Activated CD4-positive, alpha-beta T cell treated with anti-CD3 and anti-CD28 coated beads, Interleukin-2, amount 10 ng/mL, durations not matched to agents 7 days and 5 days (primary cell): ENCODE data around the gene SMIM45.

Experiments
- CTCF ChIA-PET: fragments of 350-600 bp; sonication (Branson Sonifier 250); formaldehyde crosslinking; loops from one replicate; lab custom pipeline; 2021; ENCODE audit warnings: antibody characterized with exemption; lab: Charles Lee
- POLR2A ChIA-PET: fragments of 350-600 bp; sonication (Branson Sonifier 250); formaldehyde crosslinking; loops from one replicate; lab custom pipeline; 2021; ENCODE audit warnings: antibody characterized with exemption; lab: Charles Lee
- DNase-seq: peaks from one replicate; pipeline ENCODE4 v3.0.0-alpha.2; 2020
- H3K27ac Mint-ChIP-seq: one replicate; pipeline ENCODE4 v1.8.0; 2021; ENCODE audit warnings: mild to moderate bottlenecking, moderate library complexity, mixed read lengths
- H3K27me3 Mint-ChIP-seq: one replicate; pipeline ENCODE4 v1.8.0; 2021; ENCODE audit warnings: mixed read lengths
- H3K36me3 Mint-ChIP-seq: one replicate; pipeline ENCODE4 v1.8.0; 2021; ENCODE audit warnings: low read depth, mixed read lengths
- H3K4me1 Mint-ChIP-seq: one replicate; pipeline ENCODE4 v1.8.0; 2021; ENCODE audit warnings: mixed read lengths
- H3K4me3 Mint-ChIP-seq: one replicate; pipeline ENCODE4 v1.8.0; 2021; ENCODE audit warnings: mild to moderate bottlenecking, moderate library complexity, mixed read lengths
- H3K9me3 Mint-ChIP-seq: one replicate; pipeline ENCODE4 v1.8.0; 2021; ENCODE audit warnings: mixed read lengths

Gene SMIM45

DNA sequence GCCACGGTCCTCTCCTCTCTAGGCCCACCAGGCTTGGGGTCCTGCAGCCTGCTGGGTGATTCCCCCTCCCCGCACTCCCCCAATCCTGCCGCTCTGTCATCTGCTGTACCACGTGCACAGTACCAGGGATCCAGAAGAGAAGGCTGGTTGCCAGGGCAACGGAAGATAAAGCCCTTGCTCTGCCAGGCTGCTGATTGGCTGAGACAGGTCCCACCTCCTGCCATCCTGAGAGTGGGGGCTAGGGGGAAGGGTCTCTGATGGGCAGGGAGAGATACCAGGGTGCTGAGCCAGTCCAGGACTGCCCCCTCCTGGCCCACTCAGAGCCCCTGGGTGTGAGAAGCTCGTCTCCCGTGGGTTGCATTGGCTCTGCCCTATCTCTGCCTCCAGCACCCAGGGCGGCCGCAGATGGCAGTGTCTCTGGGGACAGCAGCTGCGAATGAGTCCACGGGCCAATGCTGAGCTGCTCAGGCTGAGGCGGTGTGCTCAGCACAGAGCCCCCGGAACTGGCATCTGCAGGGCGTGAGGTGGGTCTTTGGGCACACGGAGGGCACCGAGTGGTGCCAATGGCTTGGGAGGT, at the start of gene SMIM45:
SMIM45 (plus strand) TSS at position 253 of the 577 bp plus-strand sequence.
- ChIA-PET CTCF (interaction anchor here (0.5 to 1.6 kb wide), 4 partner anchors 11 to 674 kb away, joined by 3 to 7 read pairs (median 4); no protein-coding TSS in a partner anchor), POLR2A (no interaction called here)
- Mint-ChIP-seq H3K9me3 (no peaks in the 10 kb centered on the region), H3K4me3 (no peak within 1 kb of the TSS), H3K36me3 (no peaks in the 10 kb centered on the region), H3K4me1 (peaks cover 19% of the 10 kb centered on the region), H3K27me3 (no peaks in the 10 kb centered on the region), H3K27ac (no peak within 1 kb of the TSS)
- DNase-seq, result no peak

GRCh38 chr22:41902932-41903421, 49.0 kb upstream of the SMIM45 start:
- CTCF ChIA-PET, result interaction anchor here (1.1 to 1.4 kb wide), 2 partner anchors 10 to 38 kb away, joined by 3 to 6 read pairs; no protein-coding TSS in a partner anchor
- no peak overlapping the region for H3K27ac Mint-ChIP-seq
- POLR2A ChIA-PET, result no interaction called here
- H3K36me3 Mint-ChIP-seq, result peaks cover 30% of the 10 kb centered on the region
- H3K9me3 Mint-ChIP-seq, result no peaks in the 10 kb centered on the region
- no peak overlapping the region for H3K4me3 Mint-ChIP-seq
- H3K4me1 Mint-ChIP-seq, result peaks cover 7% of the 10 kb centered on the region
- no peak for DNase-seq
- no peaks in the 10 kb centered on the region for H3K27me3 Mint-ChIP-seq

DNA sequence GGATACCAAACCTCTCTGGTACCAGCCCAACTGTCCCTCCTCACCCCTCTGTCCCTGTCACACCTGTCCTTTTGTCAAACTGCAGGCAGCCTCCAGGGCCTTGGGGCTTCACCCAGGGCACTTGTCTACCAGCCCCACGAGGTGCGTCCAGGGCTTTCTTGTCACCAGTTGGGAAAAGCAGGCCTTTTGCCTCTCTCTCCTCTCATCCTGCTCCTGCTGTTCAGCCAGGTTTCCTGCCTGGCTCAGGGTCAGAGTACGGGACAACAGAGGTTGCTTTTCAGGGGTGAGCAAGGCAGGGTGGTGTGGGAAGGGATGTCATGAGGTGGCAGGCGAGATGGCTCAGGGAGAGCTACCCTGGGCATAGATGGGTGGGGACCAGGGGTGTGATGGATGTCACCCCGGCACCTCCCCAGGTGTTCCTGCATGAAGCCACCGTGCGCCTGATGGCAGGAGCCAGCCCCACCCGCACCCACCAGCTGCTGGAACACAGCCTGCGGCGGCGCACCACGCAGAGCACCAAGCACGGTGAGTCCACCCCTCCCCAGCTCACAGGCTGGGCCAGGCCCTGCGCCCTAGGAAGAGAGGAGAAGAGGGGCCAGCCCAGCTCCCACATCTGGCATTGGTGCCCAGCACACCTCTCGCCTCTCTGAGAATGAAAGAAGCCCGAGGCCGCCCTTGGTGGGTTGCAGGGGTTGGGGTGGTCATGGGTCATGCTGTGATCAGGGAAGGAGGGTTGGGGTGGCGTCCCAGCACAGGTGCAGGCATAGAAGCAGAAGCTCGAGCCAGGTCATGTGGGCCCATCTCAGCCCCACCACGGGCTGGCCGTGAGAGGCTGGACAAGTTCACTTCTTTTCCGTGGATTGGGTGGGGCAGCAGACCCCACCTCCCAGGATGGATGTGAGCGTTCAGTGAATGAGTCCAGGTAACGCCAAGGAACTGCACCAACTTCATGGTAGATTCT, 47.2 kb upstream of the SMIM45 start:
- CTCF ChIA-PET, result interaction anchor here (0.6 to 1.3 kb wide), 3 partner anchors 8 to 238 kb away, joined by 4 to 5 read pairs (median 4); no protein-coding TSS in a partner anchor
- Mint-ChIP-seq H3K4me3 (no peak overlapping the region), H3K4me1 (peaks cover 21% of the 10 kb centered on the region), H3K9me3 (no peaks in the 10 kb centered on the region), H3K27ac (peak overlapping the region; percentile 25), H3K36me3 (peaks cover 24% of the 10 kb centered on the region), H3K27me3 (peaks cover 7% of the 10 kb centered on the region)
- DNase-seq, result no peak
- POLR2A ChIA-PET, result no interaction called here

DNA sequence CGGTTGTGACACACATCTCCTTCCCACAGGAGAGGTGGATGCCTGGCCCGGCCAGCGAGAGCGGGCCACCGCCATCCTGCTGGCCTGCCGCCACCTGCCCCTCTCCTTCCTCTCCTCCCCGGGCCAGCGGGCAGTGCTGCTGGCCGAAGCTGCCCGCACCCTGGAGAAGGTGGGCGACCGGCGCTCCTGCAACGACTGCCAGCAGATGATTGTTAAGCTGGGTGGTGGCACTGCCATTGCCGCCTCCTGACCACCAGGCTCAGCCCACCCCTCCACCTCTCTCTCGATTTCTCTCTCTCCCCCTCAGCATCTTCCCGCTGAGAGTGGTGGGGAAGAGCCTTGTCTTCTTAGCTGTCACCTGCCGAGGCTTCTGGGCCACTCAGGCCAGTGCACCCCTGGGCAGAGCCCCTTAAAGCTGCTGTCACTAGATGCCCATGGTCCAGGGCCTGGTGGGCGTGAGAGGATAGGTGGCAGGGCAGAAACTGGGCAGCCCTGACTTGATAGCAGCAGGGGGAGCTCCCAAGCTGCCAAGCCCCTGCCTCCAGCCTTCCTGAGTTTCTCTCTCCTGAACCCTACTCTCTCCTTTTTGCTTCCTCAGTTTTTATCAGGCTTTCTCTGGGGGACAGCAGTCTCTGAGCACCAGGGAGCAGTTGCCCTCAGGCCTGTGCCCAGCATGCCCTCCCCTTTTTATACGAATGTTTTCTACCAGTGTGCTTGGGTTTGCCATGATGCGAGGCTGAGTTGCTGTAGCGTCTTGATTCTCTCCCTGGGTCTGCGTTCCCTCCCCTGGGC, 46.3 kb upstream of the SMIM45 start:
- peaks cover 20% of the 10 kb centered on the region for H3K36me3 Mint-ChIP-seq
- no peaks in the 10 kb centered on the region for H3K9me3 Mint-ChIP-seq
- H3K27me3 Mint-ChIP-seq, result peaks cover 7% of the 10 kb centered on the region
- POLR2A ChIA-PET, result no interaction called here
- no peak overlapping the region for H3K4me3 Mint-ChIP-seq
- H3K4me1 Mint-ChIP-seq, result peaks cover 21% of the 10 kb centered on the region
- CTCF ChIA-PET, result interaction anchor here (0.7 to 3.9 kb wide), 2 partner anchors 15 to 20 kb away, joined by 3 to 16 read pairs; partner anchors contain the start of gene TNFRSF13C
- H3K27ac Mint-ChIP-seq, result no peak overlapping the region
- DNase-seq, result no peak

DNA sequence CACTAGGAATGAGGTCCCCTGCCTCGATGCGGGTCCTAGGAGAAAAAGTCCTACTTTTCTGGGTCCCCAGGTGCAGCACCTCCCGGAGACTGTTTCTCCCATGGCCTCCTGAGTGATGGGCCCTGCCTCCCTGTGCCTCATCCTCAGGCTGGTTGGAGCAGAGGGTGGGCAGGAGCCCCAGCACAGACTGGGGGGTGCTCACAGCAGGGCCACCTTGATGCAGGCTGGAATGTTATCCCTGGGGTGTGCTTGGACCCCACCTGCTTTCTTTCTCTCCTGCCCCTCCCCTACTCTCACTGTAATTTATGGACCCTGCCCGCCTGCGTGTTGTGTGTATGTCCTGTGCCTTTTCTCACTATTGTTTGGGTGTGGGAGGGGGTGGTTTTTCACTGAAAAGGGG, 45.1 kb upstream of the SMIM45 start:
- no peak for DNase-seq
- CTCF ChIA-PET, result interaction anchor here (1.5 to 3.9 kb wide), 2 partner anchors 10 to 19 kb away, joined by 5 to 16 read pairs; partner anchors contain the start of gene TNFRSF13C
- Mint-ChIP-seq H3K36me3 (peaks cover 20% of the 10 kb centered on the region), H3K27ac (no peak overlapping the region), H3K4me3 (no peak overlapping the region), H3K9me3 (no peaks in the 10 kb centered on the region), H3K4me1 (peaks cover 25% of the 10 kb centered on the region), H3K27me3 (peaks cover 13% of the 10 kb centered on the region)
- POLR2A ChIA-PET, result no interaction called here

DNA sequence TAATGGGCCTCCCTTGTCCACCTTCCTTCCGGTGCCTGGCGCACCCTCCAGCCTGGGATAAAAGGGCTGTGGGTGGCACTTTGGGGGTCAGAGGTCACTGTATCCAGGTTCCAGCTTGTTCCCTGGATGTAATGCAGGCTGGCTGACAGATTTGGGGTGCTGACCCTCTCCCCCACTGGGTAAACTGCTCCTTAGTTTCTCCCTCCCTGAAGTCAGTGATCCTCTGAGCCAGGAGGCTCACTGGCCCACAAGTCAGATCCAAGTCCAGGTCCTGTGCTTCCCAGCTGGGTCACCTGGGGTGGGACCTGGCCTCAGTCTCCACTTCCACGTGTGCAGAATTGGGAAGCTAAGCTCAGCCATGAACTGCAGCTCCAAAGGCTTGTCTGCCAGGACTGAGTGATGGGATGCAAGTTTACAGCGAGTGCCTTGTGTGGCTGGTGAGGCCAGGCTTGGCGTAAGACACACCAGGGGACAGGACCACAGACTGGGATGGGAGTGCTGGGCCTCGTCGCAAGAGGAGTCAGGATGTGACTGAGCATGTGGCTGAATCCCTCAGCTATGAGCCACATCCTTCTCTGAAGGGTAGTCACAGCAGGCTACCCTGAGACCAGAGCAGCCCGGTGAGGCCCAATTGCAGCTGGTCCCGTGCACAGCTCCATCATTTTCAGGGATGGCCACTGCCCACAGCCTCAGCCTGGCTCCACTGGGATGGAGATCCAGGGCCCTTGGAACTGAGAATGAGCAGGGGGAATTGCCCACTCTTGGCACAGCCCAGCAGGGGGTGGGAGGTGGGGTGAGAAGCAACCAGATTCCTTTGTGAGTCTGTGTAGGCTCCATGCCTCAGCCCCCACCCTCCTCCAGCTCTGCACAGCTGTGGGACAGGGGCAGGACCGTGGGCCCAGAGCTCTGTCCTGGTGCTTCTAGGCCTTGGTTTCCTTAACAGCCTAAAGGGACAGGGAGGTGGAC, 44.2 kb upstream of the SMIM45 start:
- H3K27ac Mint-ChIP-seq, result peak overlapping the region; percentile 7
- H3K36me3 Mint-ChIP-seq, result peaks cover 17% of the 10 kb centered on the region
- ChIA-PET CTCF (interaction anchor here (0.9 to 3.9 kb wide), 4 partner anchors 9 to 44 kb away, joined by 3 to 16 read pairs (median 4); partner anchors contain the start of gene TNFRSF13C), POLR2A (no interaction called here)
- peaks cover 27% of the 10 kb centered on the region for H3K4me1 Mint-ChIP-seq
- peaks cover 22% of the 10 kb centered on the region for H3K27me3 Mint-ChIP-seq
- DNase-seq, result no peak
- no peak overlapping the region for H3K4me3 Mint-ChIP-seq
- H3K9me3 Mint-ChIP-seq, result no peaks in the 10 kb centered on the region

DNA sequence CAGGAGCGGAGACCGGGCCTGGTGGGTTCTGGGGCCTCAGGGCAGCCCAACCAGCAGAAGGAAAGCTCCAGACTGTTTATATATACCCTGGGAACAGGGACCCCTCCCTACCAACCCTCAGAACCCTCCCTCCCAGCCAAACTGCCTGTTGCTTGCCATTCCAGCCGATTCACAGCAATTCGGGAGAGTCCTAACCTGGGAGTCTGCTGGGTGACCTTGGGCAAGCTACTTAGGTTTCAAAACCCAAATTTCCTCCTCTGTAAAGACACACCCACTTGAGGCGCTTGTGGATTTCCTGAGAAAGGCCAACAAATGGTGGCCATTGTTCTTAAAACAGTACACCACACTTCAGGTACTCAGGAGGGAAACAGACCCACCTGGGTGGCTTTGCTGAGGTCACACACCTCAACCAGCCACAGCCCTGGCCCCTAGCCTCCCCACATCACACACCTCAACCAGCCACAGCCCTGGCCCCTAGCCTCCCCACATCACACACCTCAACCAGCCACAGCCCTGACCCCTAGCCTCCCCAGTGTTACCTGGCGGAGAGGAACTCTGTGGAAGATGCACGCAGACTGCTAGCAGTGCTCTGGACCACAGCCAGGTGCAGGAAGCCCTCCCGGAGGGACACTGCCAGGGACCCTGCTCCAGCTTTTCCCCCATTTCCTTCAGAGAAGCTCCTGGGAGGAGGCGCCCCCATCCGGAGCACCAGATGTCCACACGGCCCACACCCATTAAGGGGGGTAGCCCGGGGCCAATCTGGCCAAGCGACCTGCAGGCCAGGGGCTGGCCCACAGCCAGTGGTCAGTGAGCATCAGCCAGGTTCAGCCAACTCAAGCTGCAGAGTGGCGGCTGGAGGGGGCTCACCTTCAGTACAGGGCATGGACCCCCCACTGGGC, 43.3 kb upstream of the SMIM45 start:
- peak; percentile 46 for DNase-seq
- H3K27ac Mint-ChIP-seq, result no peak overlapping the region
- POLR2A ChIA-PET, result no interaction called here

DNA sequence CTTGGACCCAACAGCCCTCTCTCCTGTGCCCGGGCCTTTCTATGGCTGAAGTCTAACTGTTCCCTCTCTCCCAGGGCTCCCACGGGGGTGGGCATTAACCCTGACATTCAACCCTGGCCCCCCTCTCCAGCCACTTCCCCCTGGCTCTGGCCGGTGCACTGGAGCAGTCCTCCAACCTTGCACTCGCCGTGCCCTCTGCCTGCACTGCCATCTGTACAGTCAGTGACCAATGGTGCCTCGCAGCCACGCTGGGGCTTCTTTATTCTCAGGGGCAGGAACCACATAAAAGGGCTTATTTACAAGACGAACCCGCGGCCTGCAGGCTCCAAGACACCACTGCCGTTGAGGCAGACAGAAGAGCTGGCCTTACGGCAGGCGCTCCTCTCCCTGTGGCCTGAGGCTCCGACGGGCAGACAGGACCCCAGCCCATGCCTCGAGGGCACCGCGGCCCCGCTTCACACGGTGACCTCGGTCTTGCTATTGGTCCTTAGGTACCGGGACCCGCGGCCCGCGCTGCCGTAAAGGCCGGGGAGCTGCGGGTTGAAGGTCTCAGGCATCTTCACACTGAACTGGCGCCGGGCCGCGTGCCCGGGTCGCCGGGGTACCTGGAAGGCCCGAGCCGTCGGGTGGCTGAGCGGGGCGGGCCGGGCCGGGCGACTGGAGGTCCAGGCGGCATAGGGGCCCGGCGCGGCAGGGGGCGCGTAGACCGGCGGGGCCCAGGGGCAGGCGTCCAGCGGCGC, 42.5 kb upstream of the SMIM45 start:
- no peak overlapping the region for H3K27ac Mint-ChIP-seq
- peaks cover 31% of the 10 kb centered on the region for H3K27me3 Mint-ChIP-seq
- H3K9me3 Mint-ChIP-seq, result no peaks in the 10 kb centered on the region
- no peak for DNase-seq
- ChIA-PET CTCF (interaction anchor here (0.8 to 1.7 kb wide), 2 partner anchors 31 to 212 kb away, joined by 3 to 4 read pairs; no protein-coding TSS in a partner anchor), POLR2A (no interaction called here)
- no peak overlapping the region for H3K4me3 Mint-ChIP-seq
- peaks cover 29% of the 10 kb centered on the region for H3K4me1 Mint-ChIP-seq
- peaks cover 9% of the 10 kb centered on the region for H3K36me3 Mint-ChIP-seq

More for the DNA sequence above, 43.3 kb upstream of the SMIM45 start:
- peaks cover 29% of the 10 kb centered on the region for H3K4me1 Mint-ChIP-seq
- peaks cover 13% of the 10 kb centered on the region for H3K36me3 Mint-ChIP-seq
- no peak overlapping the region for H3K4me3 Mint-ChIP-seq
- CTCF ChIA-PET, result interaction anchor here (0.8 to 3.9 kb wide), 6 partner anchors 8 to 211 kb away, joined by 3 to 16 read pairs (median 4); partner anchors contain the start of gene TNFRSF13C
- H3K9me3 Mint-ChIP-seq, result no peaks in the 10 kb centered on the region
- H3K27me3 Mint-ChIP-seq, result peaks cover 31% of the 10 kb centered on the region

DNA sequence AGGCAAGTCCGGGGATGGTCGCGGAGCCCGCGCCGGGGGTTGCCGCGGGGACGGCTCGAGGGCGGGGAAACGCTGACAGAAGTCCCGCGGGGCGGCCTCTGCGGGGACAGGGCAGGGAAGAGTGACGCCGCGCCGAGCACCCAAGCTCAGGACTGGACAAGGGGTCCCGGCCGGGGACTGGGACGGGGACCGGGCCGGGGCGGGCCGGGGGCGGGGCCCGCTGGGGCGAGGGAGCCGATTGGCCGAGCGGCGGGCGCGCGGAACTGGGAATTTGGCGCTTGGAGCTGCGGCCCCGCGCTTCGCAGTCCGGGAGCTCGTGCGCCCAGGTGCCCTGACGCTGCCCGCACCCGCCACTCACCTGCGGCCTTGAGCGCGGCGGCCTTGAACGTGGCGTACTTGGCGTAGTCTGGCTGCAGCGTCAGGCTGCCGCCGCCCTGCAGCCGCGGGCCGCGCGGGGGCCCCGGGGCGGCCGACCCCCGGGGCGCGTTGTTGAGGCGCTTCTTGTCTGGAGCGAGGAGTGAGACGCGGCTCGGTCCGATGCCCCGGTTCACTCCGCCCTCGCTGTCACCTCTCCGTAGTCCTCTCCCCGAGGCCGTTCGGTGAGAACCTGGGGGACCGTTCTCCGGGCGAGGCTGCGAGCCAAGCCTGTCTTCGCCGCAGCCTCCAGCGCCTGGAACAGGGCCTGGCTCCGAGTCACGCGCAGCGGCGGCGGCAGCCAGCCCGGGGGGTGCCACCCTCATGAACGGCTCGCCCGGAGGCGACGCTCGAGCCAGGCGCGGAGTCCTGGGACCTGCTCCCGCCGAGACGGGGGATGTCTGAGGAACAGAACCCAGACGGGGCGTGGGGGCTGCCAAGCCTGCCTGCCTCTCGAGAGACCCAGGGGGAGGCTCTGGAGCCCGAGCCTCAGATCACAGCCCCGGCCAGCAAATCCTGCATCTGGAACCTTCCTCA, 41.6 kb upstream of the SMIM45 start:
- ChIA-PET POLR2A (no interaction called here), CTCF (interaction anchor here (0.9 to 1.7 kb wide), 2 partner anchors 31 kb away, joined by 3 read pairs; no protein-coding TSS in a partner anchor)
- H3K4me1 Mint-ChIP-seq, result peaks cover 29% of the 10 kb centered on the region
- H3K4me3 Mint-ChIP-seq, result no peak overlapping the region
- H3K9me3 Mint-ChIP-seq, result no peaks in the 10 kb centered on the region
- DNase-seq, result peak; percentile 26
- peaks cover 8% of the 10 kb centered on the region for H3K36me3 Mint-ChIP-seq
- H3K27me3 Mint-ChIP-seq, result peaks cover 34% of the 10 kb centered on the region
- no peak overlapping the region for H3K27ac Mint-ChIP-seq
